Endothelial cell of umbilical vein (primary cell): Measurements from ENCODE around the gene MINK1. TPM values are rescaled to one million over a fixed set of nuclear protein-coding genes. Genes with fewer than 3 reads are reported as not detected.

Source experiments
- BruUV-seq: library from RNA; stranded (reverse); fragments of 400-500 nt; replicated peaks from 2 replicates; lab custom pipeline; 2021; lab: Mats Ljungman, UMichigan
- CTCF ChIA-PET: fragments of 300-600, 350-600 bp; sonication (Branson Sonifier 250); formaldehyde crosslinking; loops from one replicate; lab custom pipeline; 2021; ENCODE audit warnings: antibody characterized with exemption, inconsistent platforms; lab: Charles Lee
- POLR2A ChIA-PET: fragments of 300-600, 350-600 bp; sonication (Branson Sonifier 250); formaldehyde crosslinking; loops from one replicate; lab custom pipeline; 2021; ENCODE audit warnings: antibody characterized with exemption, inconsistent platforms; lab: Charles Lee
- DNase-seq: peaks from one replicate; pipeline ENCODE4 v3.0.0-alpha.2; 2011; ENCODE audit warnings: low read depth, low spot score
- FAIRE-seq: peaks from 2 replicates; lab custom pipeline; 2011; peaks lifted over from hg19 to GRCh38; lab: Jason Lieb, UNC
- H2AFZ ChIP-seq: 2 replicates; pipeline ENCODE4 v1.6.0; 2012; ENCODE audit warnings: low read depth, low read length, control low read depth, inconsistent platforms
- H3K27ac ChIP-seq: 2 replicates; pipeline ENCODE4 v1.5.1; 2011; ENCODE audit warnings: low read depth, mild to moderate bottlenecking, control low read depth, low read length, moderate library complexity; ENCODE audit not compliant: insufficient read depth
- H3K27me3 ChIP-seq, 2 experiments: 2 replicates each; pipeline versions ENCODE4 v1.6.0 to v1.6.1; 2011; ENCODE audit warnings: low read length in 2 of 2, mixed read lengths in 1 of 2; ENCODE audit not compliant: control insufficient read depth in 2 of 2, insufficient read depth in 2 of 2
- H3K36me3 ChIP-seq, 2 experiments: 2 replicates in 1 of 2; 3 replicates in 1 of 2; pipeline ENCODE4 v1.5.1; 2011; ENCODE audit warnings: low read length in 2 of 2, mild to moderate bottlenecking in 1 of 2, moderate library complexity in 1 of 2; ENCODE audit not compliant: control insufficient read depth in 2 of 2, insufficient read depth in 2 of 2; ENCODE audit errors: extremely low read depth in 1 of 2
- H3K4me1 ChIP-seq: 3 replicates; pipeline ENCODE4 v1.5.1; 2011; ENCODE audit warnings: mild to moderate bottlenecking, low read length; ENCODE audit not compliant: control insufficient read depth, insufficient read depth; ENCODE audit errors: extremely low read depth
- H3K4me2 ChIP-seq: 2 replicates; pipeline ENCODE4 v1.6.1; 2011; ENCODE audit warnings: low read length, control low read depth, mixed read lengths; ENCODE audit not compliant: insufficient read depth
- H3K4me3 ChIP-seq, 3 experiments: fragments of 200-600 bp in 1 of 3; sonication (generic), shearing (Covaris generic) in 1 of 3; replicated peaks in 1 of 3; 2 replicates each; pipeline ENCODE4 v1.5.1; 2011 to 2016; ENCODE audit warnings: control low read depth in 3 of 3, low read length in 3 of 3, mild to moderate bottlenecking in 2 of 3, inconsistent platforms in 1 of 3, low read depth in 1 of 3, moderate library complexity in 1 of 3; ENCODE audit not compliant: insufficient read depth in 1 of 3
- H3K79me2 ChIP-seq: 2 replicates; pipeline ENCODE4 v1.6.0; 2012; ENCODE audit warnings: low read length, inconsistent platforms; ENCODE audit not compliant: control insufficient read depth, insufficient read depth
- H3K9ac ChIP-seq: replicated peaks from 2 replicates; pipeline ENCODE3; 2011; ENCODE audit warnings: low read length, control low read depth; ENCODE audit not compliant: insufficient read depth; ENCODE audit errors: extremely low read depth
- H3K9me1 ChIP-seq: replicated peaks from 3 replicates; pipeline ENCODE4 v1.6.0; 2011; ENCODE audit warnings: mild to moderate bottlenecking, low read length; ENCODE audit not compliant: control insufficient read depth, insufficient read depth; ENCODE audit errors: extremely low read depth
- H3K9me3 ChIP-seq: replicated peaks from 2 replicates; pipeline ENCODE4 v1.5.1; 2012; ENCODE audit warnings: low read length, inconsistent platforms; ENCODE audit not compliant: control insufficient read depth, insufficient read depth
- H4K20me1 ChIP-seq: replicated peaks from 2 replicates; pipeline ENCODE3; 2011; ENCODE audit warnings: mild to moderate bottlenecking, low read length; ENCODE audit not compliant: control insufficient read depth, insufficient read depth; ENCODE audit errors: extremely low read depth
- CTCF ChIP-seq, 2 donors: IDR thresholded peaks; 1 replicate in 1 of 2; 2 replicates in 1 of 2; pipeline ENCODE4 v1.5.1; 2011; ENCODE audit warnings: low read length in 2 of 2, mild to moderate bottlenecking in 2 of 2, moderate library complexity in 2 of 2, control low read depth in 1 of 2, inconsistent platforms in 1 of 2, low read depth in 1 of 2; ENCODE audit not compliant: insufficient read depth in 1 of 2; ENCODE audit errors: extremely low read depth in 1 of 2
- EZH2 ChIP-seq: IDR thresholded peaks from 2 replicates; pipeline ENCODE4 v1.6.1; 2012; ENCODE audit warnings: borderline replicate concordance, low read depth, mild to moderate bottlenecking, moderate library complexity, low read length, inconsistent platforms; ENCODE audit not compliant: severe bottlenecking
- FOS ChIP-seq: IDR thresholded peaks from 2 replicates; pipeline ENCODE4 v1.6.1; 2011; ENCODE audit warnings: mild to moderate bottlenecking, low read length, moderate library complexity, borderline replicate concordance; ENCODE audit not compliant: insufficient read depth
- GATA2 ChIP-seq: IDR thresholded peaks from 2 replicates; pipeline ENCODE4 v1.7.0; 2011; ENCODE audit warnings: low read depth, mild to moderate bottlenecking, moderate library complexity, mixed read lengths, low read length; ENCODE audit not compliant: insufficient read length, insufficient read depth
- JUN ChIP-seq: IDR thresholded peaks from 2 replicates; pipeline ENCODE4 v1.6.1; 2011; ENCODE audit warnings: borderline replicate concordance, low read depth; ENCODE audit not compliant: insufficient read length, insufficient read depth
- MAX ChIP-seq: IDR thresholded peaks from 2 replicates; pipeline ENCODE4 v1.6.1; 2011; ENCODE audit not compliant: insufficient read depth, insufficient read length
- MYC ChIP-seq: IDR thresholded peaks from one replicate; pipeline ENCODE4 v1.6.1; 2011; ENCODE audit warnings: mild to moderate bottlenecking, low read depth, low read length
- POLR2A ChIP-seq: IDR thresholded peaks from 2 replicates; pipeline ENCODE4 v1.6.1; 2012; ENCODE audit warnings: low read depth, mild to moderate bottlenecking, control low read depth, low read length
- POLR2AphosphoS5 ChIP-seq: IDR thresholded peaks from 2 replicates; pipeline ENCODE4 v1.6.1; 2012; ENCODE audit warnings: low read depth, mild to moderate bottlenecking, control low read depth, low read length, moderate library complexity; ENCODE audit not compliant: insufficient read depth
- dilution Hi-C: fragments of 300-500 bp; cut with MboI; formaldehyde crosslinking; loops from one replicate; pipeline ENCODE4 v1.15.0; 2019; ENCODE audit warnings: low sequenced_read_pairs; ENCODE audit not compliant: extremely low pct_ligation_motif_present
- intact Hi-C: fragments of 100-400 bp; cut with micrococcal nuclease; formaldehyde crosslinking; loops from one replicate; pipeline ENCODE4 v1.10.0; 2022
- polyA plus RNA-seq, 4 experiments: library from polyadenylated mRNA; depleted of rRNA in 3 of 4; stranded (reverse) in 3 of 4; unstranded in 1 of 4; fragments of >200 nt; gene quantifications; 2 replicates each; pipeline versions ENCODE4 v1.2.1 to v1.2.3, GENCODE V29; 2011 to 2012; ENCODE audit warnings: missing spikeins in 1 of 4
- total RNA-seq: library from RNA; stranded (reverse); gene quantifications from 2 replicates; pipeline ENCODE4 v1.2.3, GENCODE V29; 2021

Gene MINK1
- total and polyA plus RNA-seq, 2 donors (not counting 3 experiments of a cell fraction or from before 2014, with no cell fraction given) = 53.6 to 89.4 TPM

GRCh38 chr17:4895121-4895520 is 62.0 kb downstream of the MINK1 start:
- H3K79me2 ChIP-seq = no peaks in the 10 kb centered on the region

More at GRCh38 chr17:4895121-4895520, 62.0 kb downstream of the MINK1 start:
- no peak overlapping the region for H2AFZ ChIP-seq
- H3K4me3 ChIP-seq = no peak overlapping the region
- peaks cover 6% of the 10 kb centered on the region for H3K4me1 ChIP-seq
- no peaks in the 10 kb centered on the region for H3K9me3 ChIP-seq
- no peak for TF ChIP-seq GATA2
- TF ChIP-seq EZH2 = no peak
- no peak for TF ChIP-seq MYC
- TF ChIP-seq FOS = no peak
- no peak for TF ChIP-seq POLR2AphosphoS5
- no peak for TF ChIP-seq POLR2A
- TF ChIP-seq MAX = no peak
- TF ChIP-seq CTCF (IDR thresholded peaks at IDR 0.05; ENCODE audit: extremely low read depth in 1 of 2, insufficient read depth in 1 of 2, low read depth in 1 of 2, low read length in 2 of 2) = no peak
- TF ChIP-seq JUN = no peak
- intact Hi-C loops = no loop called here
- no peak overlapping the region for H3K4me2 ChIP-seq
- no peaks in the 10 kb centered on the region for H3K9me1 ChIP-seq
- POLR2A ChIA-PET = no interaction called here
- no peak overlapping the region for H3K27ac ChIP-seq
- DNase-seq (no peak), FAIRE-seq (no peak)
- dilution Hi-C loops = no loop called here
- CTCF ChIA-PET = interaction anchor here (1.1 kb wide), 1 partner anchor 185 kb away, joined by 6 read pairs; the partner anchor contains the start of gene ARRB2
- H3K27me3 ChIP-seq = no peaks in the 10 kb centered on the region
- peaks cover 0 to 61% of the 10 kb centered on the region in 2 experiments for H3K36me3 ChIP-seq
- BruUV-seq = no TSS peak
- no peak overlapping the region for H3K9ac ChIP-seq
- no peaks in the 10 kb centered on the region for H4K20me1 ChIP-seq
